GM19328 (cell line): ENCODE results near the gene DQX1.
"Not testable (repeated sequence)": the region's sequence is repeated elsewhere in the genome, so short reads cannot be mapped to it uniquely, and the experiment has no call there.

Experiments used
- ATAC-seq: cut with Tn5 transposase; IDR thresholded peaks from one replicate; pipeline ENCODE4 v1.9.1; 2021; ENCODE audit warnings: mild to moderate bottlenecking, moderate library complexity; ENCODE audit not compliant: unreplicated experiment

Gene DQX1

DNA sequence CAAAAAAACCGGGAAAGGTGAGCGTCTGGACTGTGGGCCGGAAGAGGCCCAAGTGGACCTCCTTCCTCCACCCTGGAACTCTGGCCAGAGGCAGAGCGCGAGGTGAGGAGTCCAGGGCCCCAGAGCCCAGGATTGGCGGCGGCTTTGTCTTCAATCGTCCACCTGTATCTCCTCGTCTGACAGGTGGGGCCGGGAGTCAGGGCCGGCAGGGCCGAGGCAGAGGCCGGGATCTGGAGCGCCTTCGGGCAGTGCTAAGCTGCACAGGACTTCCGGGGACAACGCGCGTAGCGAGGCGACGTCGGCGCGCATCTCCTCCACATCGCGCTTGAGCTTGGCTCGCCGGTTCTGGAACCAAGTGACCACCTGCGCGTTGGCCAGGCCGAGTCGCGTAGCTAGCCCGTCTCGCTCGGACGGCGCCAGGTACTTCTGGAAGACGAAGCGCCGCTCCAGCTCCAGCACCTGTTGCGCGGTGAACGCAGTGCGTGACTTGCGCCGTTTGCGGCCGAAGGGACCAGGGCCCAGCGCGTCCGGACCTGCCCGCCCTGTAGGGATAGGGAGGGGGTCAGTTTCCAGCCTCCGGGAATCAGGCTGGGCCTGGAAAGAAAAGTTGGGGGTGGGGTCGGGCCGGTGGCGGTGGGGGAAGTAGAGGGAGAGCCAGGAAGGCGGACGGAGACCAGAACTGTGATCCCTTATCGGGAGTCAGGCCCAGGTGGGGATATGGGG is 28.1 kb downstream of the DQX1 start:
- no peak for ATAC-seq

DNA sequence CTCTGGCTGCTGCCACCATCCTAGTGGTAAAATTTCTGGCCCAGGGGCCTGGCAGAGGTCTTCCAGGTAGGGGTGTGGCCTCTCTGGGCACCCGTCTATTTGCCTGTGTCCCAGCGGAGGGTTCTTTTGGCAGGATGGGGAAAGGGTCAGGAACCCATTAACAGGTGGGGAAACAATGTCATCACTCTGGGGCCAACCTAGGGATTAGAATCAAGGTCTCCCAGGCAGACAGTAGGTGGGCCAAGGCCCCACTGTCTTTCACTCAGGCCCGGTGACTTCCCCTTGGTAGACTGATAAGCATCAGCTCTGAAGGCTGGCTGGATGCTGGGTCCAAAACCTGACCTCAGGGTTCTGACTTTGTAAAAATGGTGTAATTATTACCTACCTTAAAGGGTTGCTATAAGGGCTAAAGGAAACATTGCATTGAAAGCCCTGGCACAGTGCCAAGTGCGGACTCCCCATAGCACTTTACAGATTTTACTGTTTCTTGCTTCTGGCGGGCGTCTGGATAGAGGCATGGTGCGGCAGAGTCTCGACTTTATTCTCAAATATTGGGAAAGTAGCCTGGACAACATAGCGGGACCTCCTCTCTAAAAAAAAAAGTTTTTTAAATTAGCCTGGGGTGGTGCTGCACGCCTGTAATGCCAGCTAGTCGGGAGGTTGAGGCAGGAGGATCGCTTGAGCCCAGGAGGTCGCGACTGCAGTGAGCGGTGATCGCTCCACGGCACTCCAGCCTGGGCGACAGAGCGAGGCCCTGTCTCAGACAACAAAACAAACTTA is 28.8 kb downstream of the DQX1 start:
- no peak for ATAC-seq

DNA sequence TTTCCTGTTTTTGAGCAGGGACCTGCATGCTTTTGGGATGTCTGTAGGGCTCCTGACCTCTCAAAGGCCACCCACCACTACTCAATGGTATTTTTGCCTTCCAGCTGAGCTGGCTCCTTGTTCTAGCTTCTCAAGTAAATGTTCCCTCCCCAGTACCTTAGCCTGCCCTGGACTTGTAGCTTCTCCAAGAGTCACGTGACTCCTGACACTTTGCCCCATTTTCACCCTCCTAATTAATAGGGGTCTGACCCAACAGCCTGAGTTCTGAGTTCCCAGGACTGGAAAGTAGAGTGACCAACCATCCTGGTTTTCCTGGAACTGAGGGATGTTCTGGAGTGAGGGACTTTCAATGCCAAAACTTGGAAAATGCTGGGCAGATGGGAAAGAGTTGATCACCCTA is 30.6 kb downstream of the DQX1 start:
- no peak for ATAC-seq

DNA sequence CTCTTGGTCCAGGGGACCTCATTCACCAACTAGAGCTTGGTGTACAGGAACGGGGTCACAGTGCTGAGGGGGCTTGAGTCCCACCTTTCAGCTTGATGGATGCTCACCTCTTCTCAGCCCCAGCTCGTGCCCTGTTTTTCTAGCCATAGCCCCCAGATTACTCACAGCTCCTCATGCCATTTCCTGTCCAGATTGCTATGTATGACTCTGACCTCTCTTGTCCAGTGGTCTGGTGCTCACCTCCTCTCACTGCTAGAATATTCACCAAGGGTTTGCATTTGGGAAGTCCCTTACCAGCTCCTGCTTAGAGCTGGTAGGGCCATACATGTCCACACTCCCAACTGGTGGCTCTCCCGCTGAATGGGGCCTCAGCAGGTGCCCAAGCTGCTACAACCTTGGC is 32.5 kb downstream of the DQX1 start:
- ATAC-seq = no peak

DNA sequence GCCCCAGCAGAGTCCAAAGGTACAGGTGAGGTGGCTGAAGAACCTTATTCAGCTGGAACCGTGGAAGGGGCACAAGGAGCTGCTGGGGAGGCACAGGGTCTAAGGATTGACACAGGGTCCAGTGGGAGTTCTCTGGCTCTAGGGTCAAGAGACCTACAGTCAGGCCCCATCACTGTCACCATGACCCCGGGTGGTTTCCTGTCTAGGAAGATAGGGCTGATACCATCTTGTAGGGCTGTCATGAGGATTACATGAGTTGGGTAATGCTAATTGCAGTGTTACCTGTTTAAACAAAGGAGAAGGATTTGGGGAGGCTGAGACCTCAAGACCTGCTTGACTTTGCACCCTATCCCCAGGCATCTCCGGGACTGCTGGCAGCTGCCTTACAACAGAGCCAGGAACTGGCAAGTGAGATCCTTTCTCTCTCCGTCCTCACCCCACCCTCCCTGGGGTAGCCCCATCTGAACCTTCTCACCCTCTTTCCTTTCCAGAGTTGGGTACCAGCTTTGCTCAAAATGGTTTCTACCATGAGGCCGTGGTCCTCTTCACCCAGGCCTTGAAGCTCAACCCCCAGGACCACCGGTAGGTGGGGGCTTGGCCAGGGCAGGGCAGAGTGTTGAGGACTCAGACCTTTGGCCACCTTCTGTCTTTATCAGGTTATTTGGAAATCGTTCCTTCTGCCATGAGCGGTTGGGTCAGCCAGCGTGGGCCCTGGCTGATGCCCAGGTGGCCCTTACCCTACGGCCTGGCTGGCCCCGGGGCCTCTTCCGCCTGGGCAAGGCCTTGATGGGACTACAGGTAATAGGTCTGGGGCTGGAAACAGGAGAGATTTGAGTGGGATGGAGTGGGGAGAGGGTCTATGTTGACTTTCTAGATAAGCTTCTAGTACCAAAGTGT is 34.1 kb downstream of the DQX1 start:
- ATAC-seq = no peak

DNA sequence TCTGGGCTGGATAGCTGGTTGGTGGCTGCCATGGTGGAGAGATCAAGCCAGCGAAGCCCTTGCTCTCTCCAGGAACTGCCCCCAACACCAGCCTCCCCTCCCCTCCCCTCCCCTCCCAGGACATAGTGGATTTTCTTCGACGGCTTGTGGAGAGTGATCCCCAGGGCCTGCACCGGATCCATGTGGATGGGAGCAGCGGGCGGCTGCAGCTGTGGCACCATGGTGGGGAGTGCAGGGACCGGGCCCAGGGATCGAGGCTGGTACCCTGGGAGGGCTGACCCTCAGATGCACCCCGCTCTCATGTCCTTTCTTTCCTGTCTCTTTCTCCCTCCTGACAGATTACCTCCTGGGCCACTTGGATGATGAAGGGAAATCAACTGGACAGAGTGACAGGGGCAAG is 36.1 kb downstream of the DQX1 start:
- no peak for ATAC-seq

DNA sequence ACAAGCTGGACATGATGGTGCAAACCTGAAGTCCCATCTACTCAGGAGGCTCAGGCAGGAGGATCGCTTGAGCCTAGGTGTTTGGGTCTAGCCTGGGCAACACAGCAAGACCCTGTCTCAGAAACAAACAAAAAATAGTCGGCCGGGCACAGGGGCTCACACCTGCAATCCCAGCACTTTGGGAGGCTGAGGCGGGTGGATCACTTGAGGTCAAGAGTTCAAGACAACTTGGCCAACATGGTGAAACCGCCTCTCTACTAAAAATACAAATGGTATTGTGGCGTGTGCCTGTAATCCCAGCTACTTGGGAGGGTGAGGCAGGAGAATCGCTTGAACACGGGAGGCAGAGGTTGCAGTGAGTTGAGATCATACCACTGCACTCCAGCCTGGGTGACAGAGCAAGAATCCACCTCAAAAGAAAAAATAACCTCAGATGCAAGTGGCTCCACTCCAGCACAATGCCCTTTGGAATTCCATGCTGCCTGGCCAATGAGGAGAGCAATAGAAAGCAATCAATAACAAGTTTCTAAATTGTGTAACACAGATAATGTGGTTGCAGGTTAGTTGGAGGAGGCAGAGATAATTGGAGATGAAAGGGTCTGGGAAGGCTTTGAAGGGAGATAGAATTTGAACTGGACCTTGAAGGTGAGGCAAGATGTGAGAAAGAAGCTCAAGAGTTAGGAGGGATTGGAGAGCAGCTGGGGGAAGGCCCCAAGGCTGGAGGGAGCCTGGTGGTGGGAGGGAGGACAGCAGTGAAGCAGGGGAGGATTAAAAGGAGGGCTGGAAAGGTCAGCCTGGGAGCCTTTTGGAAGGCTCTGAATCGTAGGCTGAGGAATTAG is 37.2 kb downstream of the DQX1 start:
- no peak for ATAC-seq

DNA sequence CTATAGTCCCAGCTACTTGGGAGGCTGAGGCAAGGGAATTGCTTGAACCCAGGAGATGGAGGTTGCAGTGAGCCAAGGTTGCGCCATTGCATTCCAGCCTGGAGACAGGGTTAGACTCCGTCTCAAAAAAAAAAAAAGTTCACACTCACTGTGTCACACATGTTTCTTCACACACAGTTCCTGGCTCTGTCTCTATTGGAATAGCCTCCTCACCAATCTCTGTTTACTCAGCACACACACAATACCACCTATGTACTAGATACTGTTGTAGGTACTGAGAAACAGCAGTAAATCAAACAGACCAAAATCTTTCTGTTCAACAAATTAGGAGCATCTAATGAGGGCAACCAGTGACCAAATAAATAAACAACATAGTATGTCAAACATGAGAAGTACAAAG is 39.9 kb downstream of the DQX1 start:
- no peak for ATAC-seq

DNA sequence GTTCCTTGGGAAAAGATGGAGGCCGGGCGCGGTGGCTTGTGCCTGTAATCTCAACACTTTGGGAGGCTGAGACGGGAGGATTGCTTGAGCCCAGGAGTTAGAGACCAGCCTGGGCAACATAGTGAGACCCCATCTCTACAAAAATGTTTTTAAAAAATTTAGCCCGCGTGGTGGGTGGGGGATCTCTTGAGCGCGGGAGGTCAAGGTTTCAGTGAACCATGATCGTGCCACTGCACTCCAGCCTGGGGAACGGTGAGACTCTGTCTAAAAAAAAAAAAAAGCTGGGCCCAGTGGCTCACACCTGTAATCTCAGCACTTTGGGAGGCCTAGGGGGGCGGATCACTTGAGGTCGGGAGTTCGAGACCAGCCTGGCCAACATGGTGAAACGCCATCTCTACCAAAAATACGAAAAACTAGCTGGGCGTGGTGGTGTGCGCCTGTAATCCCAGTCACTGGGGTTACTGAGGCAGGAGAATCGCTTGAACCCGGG is 42.3 kb downstream of the DQX1 start:
- ATAC-seq = not testable (repeated sequence)

DNA sequence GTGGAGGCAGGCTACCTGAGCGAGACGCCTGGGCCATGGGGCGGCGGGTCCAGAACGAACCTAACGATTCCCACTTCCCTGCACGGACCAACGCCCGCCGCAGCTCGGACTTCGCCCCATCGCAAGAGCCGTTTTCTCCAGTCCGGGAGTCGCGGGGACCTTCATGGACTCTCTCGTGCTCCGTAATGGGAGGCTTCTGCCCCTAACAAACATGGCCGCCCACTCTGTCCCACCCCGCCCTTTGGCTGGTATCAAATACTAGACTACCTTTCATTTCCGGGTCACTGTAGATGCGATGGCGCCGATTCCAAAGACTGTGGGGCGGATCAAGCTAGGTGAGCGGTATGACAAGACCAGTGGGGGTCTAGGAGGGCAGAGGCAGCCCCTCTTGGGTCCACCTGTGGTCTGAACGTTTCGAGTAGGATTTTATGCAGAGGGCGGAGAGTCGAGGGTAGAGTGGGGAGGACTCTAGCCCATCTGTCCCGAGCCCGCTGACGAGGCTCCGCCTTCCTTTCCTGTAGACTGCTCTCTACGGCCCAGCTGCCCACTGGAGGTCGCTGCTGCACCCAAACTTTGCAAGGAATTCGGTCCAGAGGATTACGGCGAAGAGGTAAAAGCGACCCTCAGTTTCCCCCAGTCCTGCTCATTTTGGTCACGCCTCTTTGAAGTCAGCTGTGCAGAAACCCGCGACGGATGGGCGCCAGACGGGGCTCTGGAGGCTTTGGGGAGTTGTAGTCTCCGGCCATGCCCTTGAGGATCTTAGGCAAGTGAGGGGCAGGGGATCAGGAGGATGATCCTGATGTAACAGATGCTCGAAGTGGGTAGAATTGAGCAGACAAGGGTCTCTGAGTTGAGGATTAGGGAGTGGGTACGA is 43.0 kb downstream of the DQX1 start, which contains the start of the genes CCDC142 and TTC31:
CCDC142 (minus strand) TSS at position 198 of the 874 bp plus-strand sequence; CDS start at position 37, 161 bp downstream.
TTC31 (plus strand) TSS at position 281 of the 874 bp plus-strand sequence; CDS start at position 296, 15 bp downstream.
- ATAC-seq = peak; percentile 86

DNA sequence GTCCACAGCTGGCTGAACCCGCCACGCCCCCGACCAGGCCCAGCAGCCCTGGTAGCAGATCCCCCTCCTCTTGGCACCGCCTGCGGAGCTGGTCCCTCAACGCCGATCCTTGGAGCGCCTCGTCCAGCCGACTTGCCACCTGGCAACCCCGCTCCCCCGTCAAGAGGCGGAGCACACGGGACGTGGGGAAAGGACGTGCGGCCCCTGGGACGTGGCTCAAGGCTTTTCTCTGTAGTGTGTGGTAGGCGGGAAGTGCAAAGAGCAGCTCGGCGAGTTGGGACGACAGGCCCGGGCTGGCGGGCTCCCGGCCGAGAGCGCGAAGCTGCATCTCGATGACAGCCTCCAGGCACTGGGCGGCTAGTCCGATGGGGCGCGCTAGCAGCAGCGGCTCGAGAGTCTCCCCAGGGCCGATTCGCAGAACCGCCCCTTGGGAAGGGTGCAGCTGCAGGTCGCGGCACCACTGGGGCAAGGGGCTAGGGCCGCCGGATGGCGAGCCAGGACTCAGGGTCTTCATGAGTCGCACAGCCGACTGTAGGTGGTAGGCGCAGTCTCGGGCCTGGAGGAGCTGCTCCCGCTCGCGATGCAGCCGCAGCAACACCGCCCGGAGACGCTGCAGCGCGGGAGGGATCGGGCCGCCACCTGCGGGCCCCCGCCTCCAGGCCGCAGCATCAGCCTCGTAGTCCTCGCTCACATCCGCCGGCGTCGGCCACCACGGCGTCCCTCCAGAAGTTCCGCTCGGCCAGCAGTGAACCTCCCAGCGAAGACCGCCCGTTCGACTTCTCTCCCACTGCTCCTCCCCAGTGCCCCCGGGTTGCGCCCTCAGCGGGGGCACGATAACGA is 43.9 kb downstream of the DQX1 start:
- ATAC-seq = peak; percentile 32

DNA sequence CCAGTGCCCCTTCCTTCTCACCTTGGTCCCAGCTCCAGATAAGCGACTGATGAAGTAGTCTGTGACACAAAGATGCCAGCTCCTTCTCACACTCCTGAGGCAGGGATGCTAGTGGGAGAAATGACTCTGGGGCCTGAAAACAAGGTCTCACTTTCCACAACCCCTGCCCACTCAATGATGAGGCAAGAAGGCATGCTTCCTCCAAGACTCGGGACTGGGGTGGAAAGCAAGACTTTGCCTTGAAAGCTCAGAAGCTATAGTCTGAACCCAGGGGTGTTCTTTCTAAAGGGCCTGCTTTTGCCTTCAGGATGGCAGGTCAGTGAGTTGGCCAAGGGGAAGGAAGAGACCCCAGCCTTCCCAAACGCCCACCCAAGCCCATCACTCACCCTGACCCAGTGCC is 44.6 kb downstream of the DQX1 start:
- no peak for ATAC-seq

DNA sequence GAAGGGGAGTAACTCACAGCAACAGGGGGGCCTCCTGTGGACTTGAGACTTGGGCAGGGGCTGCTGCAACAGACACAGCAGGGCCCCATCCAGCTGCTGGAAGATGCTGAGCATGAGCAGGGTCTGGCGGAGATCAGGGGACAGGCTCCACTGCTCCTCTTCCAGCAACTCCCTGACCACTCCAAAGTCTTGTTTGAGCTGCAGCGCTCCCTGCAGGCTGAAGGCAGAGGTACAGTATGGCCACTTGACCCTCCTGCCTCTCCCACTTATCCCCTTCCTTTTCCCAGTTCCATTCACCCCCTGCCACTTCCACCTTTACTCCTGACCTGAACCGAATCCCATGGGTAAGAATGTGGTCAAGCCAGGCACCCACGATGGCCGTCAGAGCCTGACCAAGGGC is 51.1 kb downstream of the DQX1 start:
- ATAC-seq = no peak

DNA sequence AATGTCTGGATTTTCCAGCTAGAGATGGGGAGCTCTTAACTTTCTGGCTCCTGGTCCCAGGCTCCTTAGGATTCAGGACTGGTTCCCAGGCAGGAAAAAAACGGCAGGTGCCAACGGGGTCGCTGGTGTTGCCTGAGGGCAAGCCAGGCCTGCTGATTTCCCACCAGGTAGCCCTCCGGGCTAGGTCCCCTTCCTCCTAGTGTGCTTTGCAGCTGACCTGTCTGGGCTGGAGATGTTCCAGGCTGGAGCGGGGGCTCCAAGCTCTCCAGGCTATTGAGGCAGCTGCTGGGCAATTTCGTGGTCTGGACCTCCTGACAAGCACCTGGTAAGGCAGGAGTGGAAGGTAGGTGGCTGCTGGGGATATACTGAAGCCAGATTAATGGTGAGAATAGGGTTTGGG is 51.5 kb downstream of the DQX1 start:
- no peak for ATAC-seq

DNA sequence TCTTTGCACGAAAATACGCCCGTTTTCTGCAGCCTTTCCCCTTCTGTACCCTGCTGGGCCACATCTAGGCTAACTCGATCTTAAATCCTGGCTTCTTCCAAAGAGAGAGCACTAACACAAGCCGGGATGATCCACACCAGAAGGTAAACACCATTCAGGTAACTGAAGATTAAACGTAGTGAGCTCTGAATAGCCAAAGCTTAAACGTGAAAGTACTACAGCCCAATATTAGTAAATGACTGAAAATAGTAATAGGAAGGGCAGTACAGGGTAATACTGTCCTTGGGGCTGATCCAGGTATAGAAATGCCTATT is 53.1 kb downstream of the DQX1 start:
- ATAC-seq = no peak

DNA sequence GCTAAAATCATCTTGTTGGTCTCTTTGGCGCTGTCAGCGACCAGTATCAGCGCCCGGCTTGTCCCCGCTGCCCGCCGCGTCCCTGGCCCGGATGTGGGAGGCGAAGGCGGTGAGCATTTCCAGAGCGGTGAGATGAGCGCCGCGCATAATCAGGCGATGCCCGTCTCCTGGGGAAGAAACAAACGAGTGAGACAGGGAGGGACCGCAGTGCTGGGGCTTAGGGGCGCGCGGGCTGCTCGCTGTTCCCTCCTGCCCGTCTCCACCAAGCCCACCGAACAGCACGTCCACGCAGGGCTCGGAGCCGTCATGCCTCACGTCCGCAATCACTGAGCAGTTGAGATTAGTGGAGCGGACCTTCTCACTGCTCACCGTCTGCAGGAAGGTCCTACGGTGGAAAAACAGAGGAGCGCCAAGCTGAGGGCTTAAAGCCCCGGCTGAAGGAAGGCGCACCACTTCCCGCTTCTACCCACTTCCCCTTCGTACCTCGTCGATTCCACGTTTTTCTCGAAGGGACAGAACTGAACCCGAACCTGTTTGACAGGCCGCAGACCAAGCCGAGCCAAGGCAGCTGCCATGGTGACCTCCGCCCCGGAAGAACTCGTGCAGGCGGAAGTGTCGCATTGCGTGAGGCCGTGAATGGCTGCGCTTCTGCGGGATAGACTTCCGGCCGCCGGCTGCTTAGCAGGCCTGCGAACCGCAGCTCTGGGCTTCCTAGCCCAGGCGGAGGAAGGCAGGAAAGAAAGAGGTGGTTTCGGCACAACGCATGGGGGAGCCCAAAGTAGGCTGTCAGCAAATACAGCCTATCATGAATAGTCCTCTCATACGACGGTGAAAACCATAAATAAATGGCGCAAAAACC is 53.7 kb downstream of the DQX1 start, which contains the start of gene MRPL53:
MRPL53 (minus strand) TSS at position 595 of the 859 bp plus-strand sequence; CDS start at position 575, 20 bp downstream.
- ATAC-seq = peak; percentile 85

DNA sequence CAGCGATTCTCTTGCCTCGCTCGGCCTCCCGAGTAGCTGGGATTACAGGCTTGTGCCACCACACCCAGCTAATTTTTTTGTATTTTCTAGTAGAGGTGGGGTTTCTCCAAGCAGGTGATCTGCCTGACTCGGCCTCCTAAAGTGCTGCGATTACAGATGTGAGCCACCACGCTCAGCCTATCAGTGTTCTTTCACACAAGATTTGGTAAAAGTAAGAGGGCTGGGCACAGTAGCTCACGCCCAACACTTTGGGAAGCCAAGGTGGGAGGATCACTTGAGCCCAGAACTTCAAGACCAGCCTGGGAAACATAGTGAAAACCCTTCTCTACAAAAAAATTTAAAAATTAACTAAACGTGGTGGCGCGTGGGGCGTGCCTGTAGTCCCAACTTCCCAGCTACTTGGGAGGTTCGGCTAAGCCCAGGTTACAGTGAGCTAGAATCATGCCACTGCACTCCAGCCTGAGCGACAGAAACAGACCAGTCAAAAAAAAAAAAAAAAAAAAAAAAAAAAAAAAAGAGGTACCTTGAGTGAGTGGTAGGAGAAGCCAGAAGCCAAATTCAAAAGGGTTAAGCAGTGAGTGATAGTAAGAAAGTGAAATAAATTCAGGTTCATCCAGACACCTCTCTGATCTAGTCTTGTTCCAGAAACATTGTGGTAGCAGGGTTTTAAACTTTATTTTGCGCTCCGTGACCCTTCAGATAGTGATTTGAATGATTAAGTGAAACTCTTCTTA is 54.5 kb downstream of the DQX1 start:
- ATAC-seq = no peak
